Islet precursor cell (in vitro differentiated cells): ENCODE measurements around the gene PPL.
"Not testable (repeated sequence)": the region's sequence is repeated elsewhere in the genome, so short reads cannot be mapped to it uniquely, and the experiment has no call there.

Experiments used
- DNase-seq: peaks from one replicate; pipeline ENCODE4 v3.0.0-alpha.2; 2018

Gene PPL, protein sequence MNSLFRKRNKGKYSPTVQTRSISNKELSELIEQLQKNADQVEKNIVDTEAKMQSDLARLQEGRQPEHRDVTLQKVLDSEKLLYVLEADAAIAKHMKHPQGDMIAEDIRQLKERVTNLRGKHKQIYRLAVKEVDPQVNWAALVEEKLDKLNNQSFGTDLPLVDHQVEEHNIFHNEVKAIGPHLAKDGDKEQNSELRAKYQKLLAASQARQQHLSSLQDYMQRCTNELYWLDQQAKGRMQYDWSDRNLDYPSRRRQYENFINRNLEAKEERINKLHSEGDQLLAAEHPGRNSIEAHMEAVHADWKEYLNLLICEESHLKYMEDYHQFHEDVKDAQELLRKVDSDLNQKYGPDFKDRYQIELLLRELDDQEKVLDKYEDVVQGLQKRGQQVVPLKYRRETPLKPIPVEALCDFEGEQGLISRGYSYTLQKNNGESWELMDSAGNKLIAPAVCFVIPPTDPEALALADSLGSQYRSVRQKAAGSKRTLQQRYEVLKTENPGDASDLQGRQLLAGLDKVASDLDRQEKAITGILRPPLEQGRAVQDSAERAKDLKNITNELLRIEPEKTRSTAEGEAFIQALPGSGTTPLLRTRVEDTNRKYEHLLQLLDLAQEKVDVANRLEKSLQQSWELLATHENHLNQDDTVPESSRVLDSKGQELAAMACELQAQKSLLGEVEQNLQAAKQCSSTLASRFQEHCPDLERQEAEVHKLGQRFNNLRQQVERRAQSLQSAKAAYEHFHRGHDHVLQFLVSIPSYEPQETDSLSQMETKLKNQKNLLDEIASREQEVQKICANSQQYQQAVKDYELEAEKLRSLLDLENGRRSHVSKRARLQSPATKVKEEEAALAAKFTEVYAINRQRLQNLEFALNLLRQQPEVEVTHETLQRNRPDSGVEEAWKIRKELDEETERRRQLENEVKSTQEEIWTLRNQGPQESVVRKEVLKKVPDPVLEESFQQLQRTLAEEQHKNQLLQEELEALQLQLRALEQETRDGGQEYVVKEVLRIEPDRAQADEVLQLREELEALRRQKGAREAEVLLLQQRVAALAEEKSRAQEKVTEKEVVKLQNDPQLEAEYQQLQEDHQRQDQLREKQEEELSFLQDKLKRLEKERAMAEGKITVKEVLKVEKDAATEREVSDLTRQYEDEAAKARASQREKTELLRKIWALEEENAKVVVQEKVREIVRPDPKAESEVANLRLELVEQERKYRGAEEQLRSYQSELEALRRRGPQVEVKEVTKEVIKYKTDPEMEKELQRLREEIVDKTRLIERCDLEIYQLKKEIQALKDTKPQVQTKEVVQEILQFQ (N-terminal part only)

DNA sequence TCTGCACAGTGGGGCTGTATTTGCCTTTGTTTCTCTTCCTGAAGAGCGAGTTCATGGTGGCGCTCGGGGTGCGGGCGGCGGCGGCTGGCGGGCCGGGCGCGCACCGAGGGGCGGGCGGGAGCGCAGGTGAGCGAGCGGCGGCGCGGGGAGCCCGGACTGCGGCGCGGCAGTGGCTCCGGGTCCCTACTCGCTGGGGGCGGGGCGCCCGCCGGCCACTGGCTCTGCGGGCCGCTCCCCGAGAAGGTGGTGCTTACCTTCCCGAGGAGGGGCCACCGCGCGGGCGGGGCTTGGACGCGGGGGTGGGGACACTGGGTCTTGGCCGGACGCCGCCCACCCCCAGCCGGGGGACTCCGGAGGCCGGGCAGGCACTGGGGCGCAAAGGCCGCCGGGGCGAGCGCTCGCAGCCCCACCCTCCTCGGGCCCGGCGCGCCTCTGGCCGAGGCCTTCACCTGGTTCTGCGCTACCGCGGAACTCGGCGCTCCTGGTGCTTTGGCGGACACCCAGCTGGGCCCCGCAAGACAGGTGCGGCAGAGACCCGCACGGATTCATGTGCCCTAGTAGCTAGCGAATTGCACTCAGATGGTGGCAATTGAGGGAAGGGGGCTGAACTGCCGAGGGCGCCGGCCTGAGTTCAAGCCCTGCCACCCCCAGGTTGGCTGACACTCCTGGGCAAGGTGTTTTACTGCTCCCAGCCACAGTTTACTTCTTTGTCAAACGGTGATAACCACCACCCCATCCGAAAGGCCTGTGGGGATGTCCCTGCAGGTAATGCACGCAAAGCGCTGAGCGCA, at the start of gene PPL:
Gene PPL (minus strand): TSS at position 158 of the 791 bp plus-strand sequence. CDS start 103 bp downstream, at position 55.
- DNase-seq, result peak; percentile 95

DNA sequence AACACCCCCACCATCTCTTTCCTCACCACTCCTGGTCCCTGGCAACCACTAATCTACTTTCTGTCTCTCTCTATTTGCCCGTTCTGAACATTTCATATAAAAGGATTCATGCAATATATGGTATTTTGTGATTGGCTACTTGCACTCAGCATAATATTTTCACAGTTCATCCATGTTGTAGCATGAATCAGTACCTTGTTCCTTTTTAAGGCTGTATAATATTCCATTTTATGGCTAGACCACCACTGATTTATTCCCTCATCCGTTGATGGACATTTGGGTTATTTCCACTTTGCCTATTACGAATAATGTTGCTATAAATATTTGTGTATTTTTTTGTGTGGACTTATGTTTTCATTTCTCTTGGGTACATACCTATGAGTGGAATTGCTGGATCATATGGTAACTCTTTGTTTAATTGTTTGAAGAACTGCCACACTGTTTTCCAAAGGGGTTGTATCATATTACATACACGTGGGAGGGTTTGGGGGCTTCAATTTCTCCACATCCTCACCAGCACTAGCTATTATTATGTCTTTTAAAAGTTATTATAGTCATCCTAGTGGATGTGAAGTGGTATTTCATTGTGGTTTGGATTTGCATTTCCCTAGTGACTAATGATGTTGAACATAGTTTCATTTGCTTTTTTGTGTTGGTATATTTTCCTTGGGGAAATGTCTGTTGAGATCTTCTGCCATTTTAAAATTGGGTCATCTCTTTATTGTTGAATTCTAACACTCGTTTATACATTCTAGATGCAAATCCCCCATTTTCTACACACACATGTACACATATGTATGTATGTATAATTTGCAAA, 47.4 kb upstream of the PPL start:
- no peak for DNase-seq

DNA sequence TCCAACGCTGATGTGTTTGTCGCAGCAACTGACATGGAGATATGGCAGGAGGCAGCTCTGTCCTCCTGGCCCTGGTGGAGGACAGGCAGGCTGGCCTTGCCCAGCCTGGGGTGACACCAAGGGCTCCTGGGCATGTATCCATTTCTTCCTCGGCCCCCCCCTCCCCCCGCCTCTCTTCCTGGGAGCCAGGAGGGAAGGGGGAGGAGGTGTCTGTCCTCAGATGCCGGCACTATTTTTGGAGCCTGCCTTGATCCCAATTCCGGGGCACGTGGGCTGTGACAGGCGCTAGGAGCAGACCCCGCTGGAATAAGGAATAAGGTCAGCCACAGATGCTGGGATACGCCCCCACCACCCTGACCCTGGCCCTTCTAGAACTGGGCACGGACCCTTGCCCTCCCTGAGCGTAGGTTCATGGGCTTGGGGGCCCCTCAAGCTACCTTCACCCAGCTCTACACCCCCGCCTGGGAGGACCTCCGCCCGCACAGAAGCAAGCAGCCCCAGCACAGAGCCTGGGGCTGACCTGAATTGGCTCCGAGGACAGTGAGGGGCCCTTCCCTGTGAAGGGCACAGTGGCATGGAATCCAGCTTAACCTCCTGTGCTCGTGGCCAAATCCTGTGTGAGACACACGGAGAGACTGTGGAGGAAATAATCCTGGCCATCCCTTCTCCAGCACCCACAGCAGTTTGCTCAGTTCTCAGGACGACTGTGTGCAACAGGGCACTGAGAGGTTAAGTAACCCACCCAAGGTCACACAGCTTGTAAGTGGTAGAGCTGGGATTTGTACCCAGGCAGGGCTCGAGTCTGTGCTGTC, 45.3 kb upstream of the PPL start:
- no peak for DNase-seq

DNA sequence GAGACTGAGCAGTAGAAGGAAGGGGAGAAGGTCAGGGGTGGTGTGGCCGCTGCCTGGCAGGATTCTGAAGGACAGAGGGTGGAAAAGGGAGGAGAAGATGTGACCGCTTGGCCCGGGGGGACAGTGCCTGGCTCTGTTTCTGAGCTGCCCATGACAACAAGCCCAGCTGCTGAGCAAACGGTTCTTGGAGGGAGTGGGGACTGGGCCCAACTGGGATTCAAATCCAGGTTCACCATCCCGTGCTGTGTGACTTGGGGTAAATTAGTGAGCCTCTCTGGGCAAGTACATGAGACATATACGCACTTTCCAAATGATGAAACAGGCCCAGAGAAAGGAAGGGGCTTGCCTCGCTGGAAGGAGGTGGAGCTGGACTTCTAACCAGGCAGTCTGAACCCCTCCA, 44.5 kb upstream of the PPL start:
- no peak for DNase-seq

DNA sequence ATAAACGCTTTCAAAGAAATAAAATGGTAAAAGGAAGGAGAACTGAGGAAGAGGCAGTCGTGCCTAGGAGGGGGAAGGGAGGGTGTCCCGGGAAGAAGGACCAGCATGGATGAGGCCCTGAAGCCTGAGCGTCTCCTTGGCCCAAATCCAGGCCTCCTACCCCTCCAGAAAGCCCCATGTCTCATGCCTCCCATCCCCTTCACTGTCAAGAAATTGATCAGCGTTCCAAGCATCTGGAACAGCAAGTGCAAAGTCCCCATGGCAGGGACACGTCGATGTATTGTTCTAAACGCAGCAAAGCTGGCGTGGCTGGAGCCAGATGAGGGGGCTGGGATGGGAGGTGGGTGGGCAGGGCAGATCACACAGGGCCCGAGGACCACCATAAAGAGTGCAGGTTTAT, 43.7 kb upstream of the PPL start:
- DNase-seq, result no peak

DNA sequence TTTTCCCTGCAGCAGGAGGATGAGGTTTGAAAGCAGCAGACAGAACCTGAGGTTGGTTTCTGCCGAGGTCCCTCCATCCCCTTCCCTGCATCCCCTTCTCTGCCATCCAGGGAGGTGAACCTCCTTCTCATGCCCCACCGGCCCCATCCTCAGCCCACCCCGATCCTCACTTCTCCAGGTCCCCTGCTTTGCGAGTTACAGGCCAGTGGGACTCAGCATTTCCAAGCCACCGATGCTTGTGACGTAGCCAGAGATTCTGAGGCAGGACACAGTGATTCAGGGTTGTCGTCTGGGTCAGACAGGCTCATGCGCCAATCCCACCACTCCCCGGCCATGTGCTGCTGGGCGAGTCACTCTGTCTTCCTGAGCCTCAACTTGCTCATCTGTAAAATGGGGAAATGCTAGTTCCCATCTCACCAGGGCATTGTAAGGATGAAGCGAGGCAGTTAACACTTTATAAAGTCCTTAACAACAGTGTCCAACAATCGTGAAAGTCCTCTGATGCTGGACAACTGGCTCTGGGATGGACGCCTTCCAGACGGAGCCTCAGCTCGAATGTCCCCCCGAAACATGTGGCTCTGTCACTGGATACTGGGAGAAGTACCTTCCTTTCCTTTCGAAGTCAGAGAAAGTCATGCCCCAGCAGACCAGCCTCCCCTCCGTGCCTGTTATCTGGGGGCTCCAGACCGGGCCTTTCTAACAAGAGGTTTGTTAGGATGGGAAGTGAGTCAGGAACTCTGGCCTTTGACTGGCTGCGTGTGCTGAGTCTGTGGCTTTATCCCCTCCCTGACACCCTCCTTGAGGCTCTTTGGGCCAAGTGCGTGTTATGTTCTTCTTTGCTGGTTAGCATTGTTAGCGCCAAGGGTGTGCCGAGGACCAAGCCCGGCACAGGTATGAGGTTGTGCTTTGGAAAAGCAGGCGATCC, 43.0 kb upstream of the PPL start:
- DNase-seq, result no peak

DNA sequence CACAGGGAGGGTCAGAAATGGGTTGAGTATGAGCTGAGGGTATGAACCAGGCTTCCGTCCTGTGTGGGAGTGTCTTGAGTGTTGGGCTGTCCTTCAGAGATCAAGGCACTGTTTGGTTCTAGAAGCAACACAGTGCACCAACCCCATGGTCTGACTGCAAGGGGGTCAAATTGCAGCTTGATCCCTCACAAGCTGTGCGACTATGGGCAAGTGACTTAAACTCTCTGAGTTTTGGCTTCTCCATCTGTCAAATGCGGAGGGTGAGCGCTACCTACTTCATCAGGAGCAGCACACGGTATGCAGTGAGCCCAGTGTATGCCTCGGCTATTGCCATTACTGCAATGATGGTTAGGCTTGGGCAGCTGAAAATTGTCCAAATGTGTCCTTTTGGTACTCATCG, 42.2 kb upstream of the PPL start:
- DNase-seq, result no peak

DNA sequence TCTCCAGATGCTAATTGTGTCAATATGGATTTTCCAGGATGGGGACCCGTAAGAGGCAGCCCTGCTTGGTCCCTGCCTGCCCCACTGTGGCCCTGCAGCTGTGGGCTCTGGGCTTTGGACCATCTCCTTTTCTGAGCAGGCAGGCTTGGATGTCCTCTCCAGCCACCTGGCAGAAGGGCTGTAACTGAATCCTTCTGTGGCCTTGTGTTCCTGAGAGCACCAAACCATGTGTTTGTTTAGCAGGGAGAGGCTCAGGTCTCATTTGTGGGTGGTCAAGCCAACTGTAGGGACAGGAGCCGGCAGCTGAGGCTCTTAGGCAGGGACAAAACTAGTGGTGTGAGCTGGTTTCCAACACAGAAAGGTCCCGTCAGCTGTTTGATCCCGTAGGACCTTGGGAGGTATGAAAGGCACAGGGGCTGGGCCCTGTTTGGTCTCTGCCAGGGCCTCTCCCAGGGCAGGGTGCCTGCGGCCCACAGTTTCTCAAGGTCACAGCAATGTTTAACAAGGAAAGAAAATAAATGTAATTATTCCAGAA, 39.7 kb upstream of the PPL start:
- no peak for DNase-seq

DNA sequence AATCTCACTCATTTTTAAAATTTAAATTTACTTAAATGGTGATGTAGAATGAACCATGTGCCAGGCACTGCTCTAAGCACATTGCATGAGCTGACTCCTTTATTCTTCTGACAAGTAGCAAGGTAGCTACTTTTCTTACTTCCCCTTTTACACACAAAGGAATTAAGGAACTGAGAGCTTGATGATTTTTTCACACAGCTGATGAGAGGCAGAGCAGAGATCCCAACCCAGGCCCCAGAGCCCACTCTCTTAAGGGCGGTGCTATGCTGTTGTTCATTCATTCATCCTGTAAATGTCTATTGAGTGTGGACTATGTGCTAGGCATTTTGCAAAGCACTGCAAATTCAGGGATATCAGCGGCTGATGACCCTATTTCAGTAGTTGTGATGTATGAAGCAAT, 39.1 kb upstream of the PPL start:
- DNase-seq, result no peak

DNA sequence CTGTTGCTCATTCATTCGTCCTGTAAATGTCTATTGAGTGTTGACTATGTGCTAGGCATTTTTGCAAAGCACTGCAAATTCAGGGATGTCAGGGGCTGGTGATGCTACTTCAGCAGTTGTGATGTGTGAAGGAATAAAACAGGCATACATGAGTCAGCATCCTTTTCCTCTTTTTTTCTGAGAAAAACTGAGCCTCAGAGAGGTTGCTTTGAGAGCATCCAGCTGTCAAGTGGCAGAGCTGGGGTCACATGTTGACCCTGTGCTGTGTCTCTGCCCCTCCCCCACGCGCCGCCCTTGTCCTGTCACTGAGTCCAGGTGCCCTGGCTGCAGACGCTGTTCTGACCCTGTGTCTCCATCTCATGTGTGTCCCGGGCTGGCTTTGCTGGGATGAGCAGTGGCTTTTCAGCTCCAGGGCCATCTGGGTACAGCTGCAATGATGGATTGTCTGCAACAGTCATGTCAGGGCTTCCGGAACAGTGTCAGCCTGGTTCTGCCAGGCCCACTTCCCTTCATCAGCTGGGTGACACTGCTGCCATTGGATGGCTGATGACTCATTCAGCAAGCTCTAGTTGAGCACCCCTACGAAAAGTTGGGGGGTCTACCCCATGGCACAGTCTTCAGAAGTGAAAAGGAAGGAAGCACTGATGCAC, 36.1 kb upstream of the PPL start:
- no peak for DNase-seq

DNA sequence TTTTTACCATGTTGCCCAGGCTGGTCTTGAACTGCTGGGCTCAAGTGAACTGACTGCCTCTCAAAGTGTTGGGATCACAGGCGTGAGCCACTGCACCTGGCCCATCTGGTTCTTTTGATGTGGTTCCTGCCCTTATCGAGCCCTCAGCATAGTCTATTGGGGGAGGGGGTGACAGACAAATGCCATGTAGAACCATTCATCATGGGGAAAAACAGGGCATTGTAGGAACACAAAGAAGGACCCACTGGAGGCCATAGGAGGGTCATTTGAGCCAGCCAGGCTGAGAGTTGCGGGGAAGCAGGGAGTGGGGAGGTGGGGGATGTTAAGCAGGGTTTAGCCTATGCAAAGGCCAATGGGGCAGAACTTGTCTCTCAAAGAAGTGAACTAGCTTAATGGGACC, 33.1 kb upstream of the PPL start:
- no peak for DNase-seq

DNA sequence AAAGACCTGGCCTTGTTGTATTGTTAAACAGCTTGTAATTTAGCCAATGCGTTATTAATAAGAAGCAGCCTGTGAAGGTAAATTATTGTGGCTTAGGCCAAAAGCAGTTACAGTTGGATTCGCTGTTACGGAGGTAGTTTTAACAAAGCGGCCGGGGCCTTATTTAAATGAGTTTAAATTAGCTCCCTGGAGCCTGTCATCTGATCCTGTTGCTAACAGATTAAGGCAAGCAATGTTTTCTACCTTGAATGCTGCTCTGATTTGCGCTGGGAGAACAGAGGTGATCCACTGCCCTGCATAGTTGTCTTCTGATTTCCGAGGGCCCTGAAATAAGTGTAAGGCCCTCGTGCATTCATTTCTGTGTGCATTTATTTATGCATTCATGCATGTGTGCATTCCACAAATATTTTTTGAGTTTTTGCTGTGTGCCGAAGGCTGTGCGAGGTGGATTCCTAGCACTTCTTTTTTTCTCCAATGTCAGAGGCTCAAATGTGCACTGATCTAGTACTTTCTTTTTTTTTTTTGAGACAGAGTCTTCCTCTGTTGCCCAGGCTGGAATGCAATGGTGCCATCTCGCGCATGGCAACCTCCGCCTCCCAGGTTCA, 32.0 kb upstream of the PPL start:
- no peak for DNase-seq

DNA sequence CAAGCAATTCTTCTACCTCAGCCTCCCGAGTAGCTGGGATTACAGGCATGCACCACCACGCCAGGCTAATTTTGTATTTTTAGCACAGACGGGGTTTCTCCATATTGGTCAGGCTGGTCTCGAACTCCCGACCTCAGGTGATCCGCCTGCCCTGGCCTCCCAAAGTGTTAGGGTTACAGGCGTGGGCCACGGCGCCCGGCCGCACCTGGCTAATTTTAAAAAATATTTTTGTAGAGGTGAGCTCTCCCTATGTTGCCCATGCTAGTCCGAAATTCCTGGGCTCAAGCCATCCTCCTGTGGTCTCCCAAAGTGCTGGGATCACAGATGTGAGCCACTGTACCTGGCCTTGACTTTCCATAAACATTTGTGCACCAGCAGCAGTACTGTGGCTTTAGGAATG, 31.3 kb upstream of the PPL start:
- not testable (repeated sequence) for DNase-seq

DNA sequence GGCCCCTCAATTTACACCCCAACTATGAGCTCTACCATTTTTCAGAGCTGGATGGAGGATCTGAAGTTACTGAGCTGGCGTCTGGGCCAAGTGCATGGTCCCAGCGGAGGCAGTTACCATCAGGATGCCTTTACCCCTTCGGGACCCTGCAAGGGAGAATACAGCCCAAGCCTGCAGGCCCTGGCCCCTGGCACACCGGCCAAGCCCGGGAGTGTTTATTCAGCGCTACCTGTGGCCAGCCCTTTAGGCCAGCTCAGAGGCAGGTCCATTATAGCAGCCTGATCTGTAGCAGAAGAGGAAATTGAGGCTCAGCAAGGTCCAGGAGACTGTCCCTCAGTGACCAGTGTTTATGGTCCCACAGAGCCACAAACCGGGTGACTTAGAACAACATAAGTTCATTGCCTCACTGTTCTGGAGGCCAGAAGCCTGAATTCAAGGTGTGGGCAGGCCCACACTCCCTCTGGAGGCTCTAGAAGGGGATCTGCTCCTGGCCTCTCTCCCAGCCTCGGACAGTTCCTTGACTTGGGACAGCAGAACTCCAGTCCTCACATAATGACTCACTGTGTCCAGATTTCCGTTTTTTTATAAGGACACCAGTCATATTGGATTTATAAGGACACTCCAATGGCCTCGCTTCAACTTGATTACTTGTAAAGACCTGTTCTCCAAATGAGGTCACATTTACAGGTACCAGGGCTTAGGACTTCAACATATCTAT, 29.9 kb upstream of the PPL start:
- DNase-seq, result no peak

DNA sequence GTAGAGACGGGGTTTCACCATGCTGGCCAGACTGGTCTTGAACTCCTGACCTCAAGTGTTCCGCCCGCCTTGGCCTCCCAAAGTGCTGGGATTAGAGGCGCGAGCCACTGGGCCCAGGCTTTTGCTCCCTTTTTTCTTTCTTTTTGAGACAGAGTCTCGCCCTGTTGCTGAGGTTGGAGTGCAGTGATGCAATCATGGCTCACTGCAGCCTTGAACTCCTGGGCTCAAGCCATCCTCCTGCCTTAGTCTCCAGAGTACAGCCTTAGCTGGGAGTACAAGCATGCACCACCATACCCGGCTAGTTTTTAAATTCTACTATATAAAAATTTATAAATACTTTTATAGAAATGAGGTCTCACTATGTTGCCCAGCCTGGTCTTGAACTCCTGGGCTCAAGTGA, 26.6 kb upstream of the PPL start:
- DNase-seq, result not testable (repeated sequence)

DNA sequence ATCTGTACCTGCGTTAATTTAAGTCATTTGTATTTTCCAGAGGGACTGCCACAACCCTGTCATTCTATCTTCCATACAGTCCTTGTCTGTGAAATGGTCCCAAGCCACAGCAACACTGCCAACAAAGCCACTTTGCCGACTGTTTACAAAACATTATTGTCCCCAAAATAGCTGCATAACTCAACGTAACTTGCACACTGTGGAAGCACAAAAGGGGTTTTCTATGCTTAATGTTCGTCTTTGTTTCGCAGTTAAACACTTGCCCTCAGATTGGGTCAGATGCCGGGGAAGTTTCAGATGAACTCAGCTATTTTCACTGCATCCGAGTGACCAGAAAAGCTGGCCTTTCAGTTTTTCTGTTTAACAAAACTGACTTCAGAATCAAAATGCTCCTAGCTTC, 25.8 kb upstream of the PPL start:
- no peak for DNase-seq

DNA sequence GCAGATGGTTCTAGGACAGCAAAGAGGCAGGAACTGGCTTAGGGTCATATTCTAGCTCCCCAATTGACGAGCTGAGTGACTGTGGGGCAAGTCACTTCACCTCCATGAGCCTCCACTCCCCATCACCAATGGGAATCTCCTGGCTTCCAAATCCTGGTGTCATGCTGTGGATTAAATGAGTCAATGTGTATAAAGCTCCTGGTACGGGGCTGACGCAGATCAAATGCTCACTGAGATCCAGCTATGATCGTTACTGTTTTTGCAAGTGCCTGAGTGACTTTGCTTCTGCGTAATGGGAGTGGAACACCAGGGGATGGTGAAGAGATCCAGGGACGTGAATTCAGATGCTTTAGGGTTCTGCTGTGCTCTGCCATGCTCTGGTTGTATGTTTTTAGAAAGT, 23.6 kb upstream of the PPL start:
- no peak for DNase-seq
